NB4 (cell line): ENCODE results near the gene COG2.

ENCODE experiments used
- DNase-seq: peaks from one replicate; pipeline ENCODE4 v3.0.0; 2010; ENCODE audit warnings: low read depth
- H3K4me3 ChIP-seq: one replicate; pipeline ENCODE4 v1.5.1; 2011; ENCODE audit warnings: mild to moderate bottlenecking, low read depth, low read length, moderate library complexity
- CTCF ChIP-seq: IDR thresholded peaks from one replicate; pipeline ENCODE4 v1.5.1; 2012; ENCODE audit warnings: low read depth, low read length
- MAX ChIP-seq: IDR thresholded peaks from 2 replicates; pipeline ENCODE4 v1.6.1; 2011; ENCODE audit warnings: low read depth, low read length
- MYC ChIP-seq: IDR thresholded peaks from 2 replicates; pipeline ENCODE4 v1.6.1; 2011; ENCODE audit warnings: low read depth, low read length
- POLR2A ChIP-seq: IDR thresholded peaks from 2 replicates; pipeline ENCODE4 v1.6.1; 2011; ENCODE audit warnings: mild to moderate bottlenecking; ENCODE audit not compliant: insufficient read length; ENCODE audit errors: extremely low read depth

Gene COG2

GRCh38 chr1:230680300-230681025 lies 38.2 kb downstream of the COG2 start:
- no peak for TF ChIP-seq CTCF
- TF ChIP-seq POLR2A: no peak
- TF ChIP-seq MYC: no peak
- TF ChIP-seq MAX: no peak
- H3K4me3 ChIP-seq: no peak overlapping the region
- DNase-seq: no peak

GRCh38 chr1:230681599-230681998 lies 39.3 kb downstream of the COG2 start:
- DNase-seq: no peak
- no peak overlapping the region for H3K4me3 ChIP-seq
- TF ChIP-seq MAX: no peak

- TF ChIP-seq MYC (no peak), CTCF (no peak), POLR2A (no peak), MAX (no peak)
- no peak for DNase-seq
- H3K4me3 ChIP-seq: no peak overlapping the region
Measured at GRCh38 chr1:230682274-230682673, 40.0 kb downstream of the COG2 start.

- no peak for DNase-seq
- H3K4me3 ChIP-seq: no peak overlapping the region
- TF ChIP-seq MYC (no peak), POLR2A (no peak), MAX (no peak), CTCF (no peak)
Measured at GRCh38 chr1:230682882-230683610, 40.8 kb downstream of the COG2 start.

- TF ChIP-seq MAX (no peak), CTCF (no peak), MYC (no peak), POLR2A (no peak)
- no peak for DNase-seq
- no peak overlapping the region for H3K4me3 ChIP-seq
Measured at GRCh38 chr1:230684146-230684545, 41.9 kb downstream of the COG2 start.

GRCh38 chr1:230684998-230685397 lies 42.7 kb downstream of the COG2 start:
- H3K4me3 ChIP-seq: no peak overlapping the region
- no peak for DNase-seq
- TF ChIP-seq POLR2A (no peak), MAX (no peak), CTCF (no peak), MYC (no peak)
